Neuron (in vitro differentiated cells): ENCODE measurements around the gene PCDHGA12.
A peak's percentile ranks its signal among the peaks of the same experiment; 100 is the strongest.
"Not testable (repeated sequence)": the region's sequence is repeated elsewhere in the genome, so short reads cannot be mapped to it uniquely, and the experiment has no call there.

ENCODE experiments used
- H2AFZ ChIP-seq: one replicate; pipeline ENCODE4 v1.6.1; 2013; ENCODE audit warnings: low read depth, mild to moderate bottlenecking, inconsistent platforms, low read length, moderate library complexity
- H3K27me3 ChIP-seq: one replicate; pipeline ENCODE4 v1.6.1; 2013; ENCODE audit warnings: low read length; ENCODE audit not compliant: insufficient read depth
- H3K36me3 ChIP-seq: one replicate; pipeline ENCODE4 v1.6.1; 2013; ENCODE audit warnings: low read length; ENCODE audit not compliant: insufficient read depth
- H3K4me1 ChIP-seq: one replicate; pipeline ENCODE4 v1.6.1; 2013; ENCODE audit warnings: low read length; ENCODE audit not compliant: insufficient read depth
- H3K4me3 ChIP-seq: 2 replicates; pipeline ENCODE4 v1.5.1; 2013; ENCODE audit warnings: mild to moderate bottlenecking, low read length, moderate library complexity
- H3K9me3 ChIP-seq: one replicate; pipeline ENCODE4 v1.6.1; 2013; ENCODE audit warnings: low read length

PCDHGA12 gene

DNA sequence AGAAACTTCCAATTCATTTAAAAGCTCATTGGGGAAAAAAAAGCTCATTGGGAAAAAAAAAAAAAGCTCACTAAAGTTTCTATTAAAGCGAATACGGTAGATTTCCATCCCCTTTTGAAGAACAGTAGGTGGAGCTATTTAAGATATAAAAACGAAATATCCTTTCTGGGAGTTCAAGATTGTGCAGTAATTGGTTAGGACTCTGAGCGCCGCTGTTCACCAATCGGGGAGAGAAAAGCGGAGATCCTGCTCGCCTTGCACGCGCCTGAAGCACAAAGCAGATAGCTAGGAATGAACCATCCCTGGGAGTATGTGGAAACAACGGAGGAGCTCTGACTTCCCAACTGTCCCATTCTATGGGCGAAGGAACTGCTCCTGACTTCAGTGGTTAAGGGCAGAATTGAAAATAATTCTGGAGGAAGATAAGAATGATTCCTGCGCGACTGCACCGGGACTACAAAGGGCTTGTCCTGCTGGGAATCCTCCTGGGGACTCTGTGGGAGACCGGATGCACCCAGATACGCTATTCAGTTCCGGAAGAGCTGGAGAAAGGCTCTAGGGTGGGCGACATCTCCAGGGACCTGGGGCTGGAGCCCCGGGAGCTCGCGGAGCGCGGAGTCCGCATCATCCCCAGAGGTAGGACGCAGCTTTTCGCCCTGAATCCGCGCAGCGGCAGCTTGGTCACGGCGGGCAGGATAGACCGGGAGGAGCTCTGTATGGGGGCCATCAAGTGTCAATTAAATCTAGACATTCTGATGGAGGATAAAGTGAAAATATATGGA is at the start of gene PCDHGA12:
Gene PCDHGA12, plus strand, starts transcription at position 176 of the 782 bp plus-strand sequence. Its CDS starts 253 bp downstream, at position 429.
- Histone ChIP-seq H3K36me3 (peaks cover 41% of the 10 kb centered on the region), H3K4me3 (no peak within 1 kb of the TSS), H2AFZ (no peak within 1 kb of the TSS), H3K9me3 (peaks cover 53% of the 10 kb centered on the region), H3K4me1 (no peaks in the 10 kb centered on the region), H3K27me3 (no peaks in the 10 kb centered on the region)

GRCh38 chr5:141382469-141383294 is 47.6 kb upstream of the PCDHGA12 start, which contains the start of gene PCDHGA7:
TSS of gene PCDHGA7 (plus strand) at chr5:141382742. CDS start at chr5:141382900, 158 bp downstream.
- Histone ChIP-seq H3K36me3 (no peaks in the 10 kb centered on the region), H3K4me3 (no peak within 1 kb of the TSS), H3K27me3 (no peaks in the 10 kb centered on the region), H3K9me3 (peaks cover 16% of the 10 kb centered on the region), H3K4me1 (no peaks in the 10 kb centered on the region), H2AFZ (no peak within 1 kb of the TSS)

- no peaks in the 10 kb centered on the region for H3K36me3 ChIP-seq
- no peaks in the 10 kb centered on the region for H3K27me3 ChIP-seq
- peaks cover 17% of the 10 kb centered on the region for H3K9me3 ChIP-seq
- H3K4me3 ChIP-seq, result no peak overlapping the region
- H3K4me1 ChIP-seq, result no peaks in the 10 kb centered on the region
- no peak overlapping the region for H2AFZ ChIP-seq
Observed at GRCh38 chr5:141383345-141383744, 47.0 kb upstream of the PCDHGA12 start.

- H3K4me3 ChIP-seq, result no peak overlapping the region
- no peaks in the 10 kb centered on the region for H3K27me3 ChIP-seq
- H3K9me3 ChIP-seq, result peaks cover 28% of the 10 kb centered on the region
- H3K36me3 ChIP-seq, result no peaks in the 10 kb centered on the region
- no peaks in the 10 kb centered on the region for H3K4me1 ChIP-seq
- no peak overlapping the region for H2AFZ ChIP-seq
Observed at GRCh38 chr5:141384471-141385267, 45.6 kb upstream of the PCDHGA12 start.

DNA sequence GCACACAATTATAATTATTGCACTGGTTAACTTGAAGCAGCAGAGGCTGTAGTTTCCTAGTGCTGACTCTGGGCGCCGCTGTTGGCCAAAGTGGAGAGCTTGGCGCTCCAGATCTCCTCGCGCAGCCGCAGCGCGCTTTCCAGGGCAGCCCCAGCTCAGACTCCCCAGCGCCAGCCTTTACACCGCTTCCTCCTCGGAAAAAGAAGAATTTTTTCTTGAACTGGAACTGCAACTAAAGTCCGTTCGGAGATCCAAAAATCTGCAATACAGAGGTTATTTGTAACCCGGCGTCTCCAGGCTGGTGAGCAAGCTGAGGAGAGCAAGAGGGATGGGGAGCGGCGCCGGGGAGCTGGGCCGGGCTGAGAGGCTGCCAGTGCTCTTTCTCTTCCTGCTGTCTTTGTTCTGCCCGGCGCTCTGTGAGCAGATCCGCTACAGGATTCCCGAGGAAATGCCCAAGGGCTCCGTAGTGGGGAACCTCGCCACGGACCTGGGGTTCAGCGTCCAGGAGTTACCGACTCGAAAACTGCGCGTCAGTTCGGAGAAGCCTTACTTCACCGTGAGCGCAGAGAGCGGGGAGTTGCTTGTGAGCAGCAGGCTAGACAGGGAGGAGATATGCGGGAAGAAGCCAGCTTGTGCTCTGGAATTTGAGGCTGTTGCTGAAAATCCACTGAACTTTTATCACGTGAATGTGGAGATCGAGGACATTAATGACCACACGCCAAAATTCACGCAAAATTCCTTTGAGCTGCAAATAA is 42.6 kb upstream of the PCDHGA12 start, which contains the start of gene PCDHGB4:
Gene PCDHGB4, plus strand, starts transcription at position 142 of the 755 bp plus-strand sequence. Its CDS starts 187 bp downstream, at position 329.
- Histone ChIP-seq H3K9me3 (peaks cover 37% of the 10 kb centered on the region), H3K4me3 (peak within 1 kb of the TSS; percentile 48)
- H3K4me1 ChIP-seq, H3K27me3 ChIP-seq, H2AFZ ChIP-seq, H3K36me3 ChIP-seq: not testable (repeated sequence)

DNA sequence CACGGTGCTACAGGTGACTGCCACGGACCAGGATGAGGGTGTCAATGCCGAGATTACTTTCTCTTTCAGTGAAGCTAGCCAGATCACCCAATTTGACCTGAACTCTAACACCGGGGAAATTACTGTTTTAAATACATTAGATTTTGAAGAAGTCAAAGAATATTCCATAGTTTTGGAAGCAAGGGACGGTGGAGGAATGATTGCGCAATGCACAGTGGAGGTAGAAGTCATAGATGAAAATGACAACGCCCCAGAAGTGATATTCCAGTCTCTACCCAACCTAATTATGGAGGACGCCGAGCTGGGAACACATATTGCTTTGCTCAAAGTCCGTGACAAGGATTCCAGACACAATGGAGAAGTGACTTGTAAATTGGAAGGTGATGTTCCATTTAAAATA is 41.6 kb upstream of the PCDHGA12 start:
- peaks cover 39% of the 10 kb centered on the region for H3K9me3 ChIP-seq
- no peak overlapping the region for H2AFZ ChIP-seq
- no peak overlapping the region for H3K4me3 ChIP-seq
- H3K4me1 ChIP-seq, result no peaks in the 10 kb centered on the region
- peaks cover 9% of the 10 kb centered on the region for H3K36me3 ChIP-seq
- H3K27me3 ChIP-seq, result no peaks in the 10 kb centered on the region

GRCh38 chr5:141389153-141390042 is 40.9 kb upstream of the PCDHGA12 start:
- H2AFZ ChIP-seq, result no peak overlapping the region
- H3K4me3 ChIP-seq, result no peak overlapping the region
- peaks cover 43% of the 10 kb centered on the region for H3K9me3 ChIP-seq
- H3K36me3 ChIP-seq, result peaks cover 10% of the 10 kb centered on the region
- H3K4me1 ChIP-seq, result no peaks in the 10 kb centered on the region
- H3K27me3 ChIP-seq, result no peaks in the 10 kb centered on the region

DNA sequence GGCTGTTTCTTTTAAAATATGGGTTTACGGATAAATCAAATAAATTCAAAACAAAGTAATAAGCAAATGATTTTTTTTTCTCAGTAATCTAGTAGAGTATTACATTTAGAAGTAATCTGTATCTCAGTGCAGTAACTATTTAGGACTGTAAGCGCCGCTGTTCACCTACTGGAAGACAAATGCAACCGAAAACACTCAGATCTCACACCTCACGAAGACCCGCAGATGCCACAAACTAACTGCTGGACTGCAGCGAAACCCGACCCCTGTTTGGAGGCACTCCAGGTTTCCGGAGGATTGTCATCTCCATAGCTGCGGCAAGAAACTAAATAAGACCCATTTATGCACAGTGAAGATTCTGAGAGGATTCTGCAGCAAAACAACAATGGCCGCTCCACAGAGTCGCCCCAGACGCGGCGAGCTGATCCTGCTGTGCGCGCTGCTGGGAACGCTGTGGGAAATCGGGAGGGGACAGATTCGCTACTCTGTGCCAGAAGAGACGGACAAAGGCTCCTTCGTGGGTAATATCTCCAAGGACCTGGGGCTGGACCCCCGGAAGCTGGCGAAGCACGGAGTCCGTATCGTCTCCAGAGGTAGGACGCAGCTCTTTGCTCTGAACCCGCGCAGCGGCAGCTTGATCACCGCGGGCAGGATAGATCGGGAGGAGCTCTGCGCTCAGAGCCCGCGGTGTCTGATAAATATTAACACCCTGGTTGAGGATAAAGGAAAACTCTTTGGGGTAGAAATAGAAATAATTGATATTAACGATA is 37.7 kb upstream of the PCDHGA12 start, which contains the start of gene PCDHGA8:
Gene PCDHGA8, plus strand, starts transcription at position 205 of the 770 bp plus-strand sequence. Its CDS starts 181 bp downstream, at position 386.
- no peaks in the 10 kb centered on the region for H3K27me3 ChIP-seq
- peaks cover 44% of the 10 kb centered on the region for H3K9me3 ChIP-seq
- no peak within 1 kb of the TSS for H2AFZ ChIP-seq
- H3K4me1 ChIP-seq, result no peaks in the 10 kb centered on the region
- H3K36me3 ChIP-seq, result peaks cover 10% of the 10 kb centered on the region
- H3K4me3 ChIP-seq, result no peak within 1 kb of the TSS

- Histone ChIP-seq H3K4me1 (no peaks in the 10 kb centered on the region), H3K4me3 (no peak overlapping the region), H2AFZ (no peak overlapping the region), H3K9me3 (peaks cover 43% of the 10 kb centered on the region), H3K36me3 (peaks cover 10% of the 10 kb centered on the region), H3K27me3 (no peaks in the 10 kb centered on the region)
Observed at GRCh38 chr5:141393267-141393666, 37.0 kb upstream of the PCDHGA12 start.

- H3K36me3 ChIP-seq, H3K27me3 ChIP-seq, H2AFZ ChIP-seq, H3K4me3 ChIP-seq, H3K4me1 ChIP-seq: not testable (repeated sequence)
- peaks cover 39% of the 10 kb centered on the region for H3K9me3 ChIP-seq
Observed at GRCh38 chr5:141394401-141395187, 35.7 kb upstream of the PCDHGA12 start.
